ENCODE results near the gene MED12L.

GRCh38 chr3:151432616-151433372 is 347.3 kb downstream of the MED12L start:
- TF ChIP-seq, protein P1, sequence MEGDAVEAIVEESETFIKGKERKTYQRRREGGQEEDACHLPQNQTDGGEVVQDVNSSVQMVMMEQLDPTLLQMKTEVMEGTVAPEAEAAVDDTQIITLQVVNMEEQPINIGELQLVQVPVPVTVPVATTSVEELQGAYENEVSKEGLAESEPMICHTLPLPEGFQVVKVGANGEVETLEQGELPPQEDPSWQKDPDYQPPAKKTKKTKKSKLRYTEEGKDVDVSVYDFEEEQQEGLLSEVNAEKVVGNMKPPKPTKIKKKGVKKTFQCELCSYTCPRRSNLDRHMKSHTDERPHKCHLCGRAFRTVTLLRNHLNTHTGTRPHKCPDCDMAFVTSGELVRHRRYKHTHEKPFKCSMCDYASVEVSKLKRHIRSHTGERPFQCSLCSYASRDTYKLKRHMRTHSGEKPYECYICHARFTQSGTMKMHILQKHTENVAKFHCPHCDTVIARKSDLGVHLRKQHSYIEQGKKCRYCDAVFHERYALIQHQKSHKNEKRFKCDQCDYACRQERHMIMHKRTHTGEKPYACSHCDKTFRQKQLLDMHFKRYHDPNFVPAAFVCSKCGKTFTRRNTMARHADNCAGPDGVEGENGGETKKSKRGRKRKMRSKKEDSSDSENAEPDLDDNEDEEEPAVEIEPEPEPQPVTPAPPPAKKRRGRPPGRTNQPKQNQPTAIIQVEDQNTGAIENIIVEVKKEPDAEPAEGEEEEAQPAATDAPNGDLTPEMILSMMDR (IDR thresholded peaks at IDR 0.05) = no peak
- no peak for TF ChIP-seq POLR2A (IDR thresholded peaks at IDR 0.05)
